WERI-Rb-1 (cell line): ENCODE data around the gene ABL1.

Experiments used
- DNase-seq: peaks from one replicate; pipeline ENCODE4 v3.0.0-alpha.2; 2020
- H3K27ac ChIP-seq: fragments of 250-450 bp; sonication (Bioruptor Pico); 2 replicates; pipeline ENCODE4 v1.5.1; 2020; ENCODE audit warnings: mild to moderate bottlenecking, moderate library complexity
- H3K27me3 ChIP-seq: fragments of 250-450 bp; sonication (Bioruptor Pico); 2 replicates; pipeline ENCODE4 v1.5.1; 2021; ENCODE audit warnings: mild to moderate bottlenecking, low read depth, moderate library complexity; ENCODE audit not compliant: insufficient read depth, severe bottlenecking
- H3K36me3 ChIP-seq: fragments of 250-450 bp; sonication (Bioruptor Pico); 2 replicates; pipeline ENCODE4 v1.5.1; 2020; ENCODE audit warnings: mild to moderate bottlenecking, moderate library complexity
- H3K4me3 ChIP-seq: 2 replicates; pipeline ENCODE4 v1.5.1; 2011; ENCODE audit warnings: low read depth, mild to moderate bottlenecking, control low read depth, low read length
- H3K9me3 ChIP-seq: fragments of 250-450 bp; sonication (Bioruptor Pico); 2 replicates; pipeline ENCODE4 v1.5.1; 2021; ENCODE audit warnings: mild to moderate bottlenecking, moderate library complexity; ENCODE audit not compliant: severe bottlenecking
- TF ChIP-seq, protein P1 (sequence below): IDR thresholded peaks from 2 replicates; pipeline ENCODE4 v1.5.1; 2011; ENCODE audit warnings: low read depth, mild to moderate bottlenecking, control low read depth, inconsistent platforms, low read length

Gene ABL1

DNA sequence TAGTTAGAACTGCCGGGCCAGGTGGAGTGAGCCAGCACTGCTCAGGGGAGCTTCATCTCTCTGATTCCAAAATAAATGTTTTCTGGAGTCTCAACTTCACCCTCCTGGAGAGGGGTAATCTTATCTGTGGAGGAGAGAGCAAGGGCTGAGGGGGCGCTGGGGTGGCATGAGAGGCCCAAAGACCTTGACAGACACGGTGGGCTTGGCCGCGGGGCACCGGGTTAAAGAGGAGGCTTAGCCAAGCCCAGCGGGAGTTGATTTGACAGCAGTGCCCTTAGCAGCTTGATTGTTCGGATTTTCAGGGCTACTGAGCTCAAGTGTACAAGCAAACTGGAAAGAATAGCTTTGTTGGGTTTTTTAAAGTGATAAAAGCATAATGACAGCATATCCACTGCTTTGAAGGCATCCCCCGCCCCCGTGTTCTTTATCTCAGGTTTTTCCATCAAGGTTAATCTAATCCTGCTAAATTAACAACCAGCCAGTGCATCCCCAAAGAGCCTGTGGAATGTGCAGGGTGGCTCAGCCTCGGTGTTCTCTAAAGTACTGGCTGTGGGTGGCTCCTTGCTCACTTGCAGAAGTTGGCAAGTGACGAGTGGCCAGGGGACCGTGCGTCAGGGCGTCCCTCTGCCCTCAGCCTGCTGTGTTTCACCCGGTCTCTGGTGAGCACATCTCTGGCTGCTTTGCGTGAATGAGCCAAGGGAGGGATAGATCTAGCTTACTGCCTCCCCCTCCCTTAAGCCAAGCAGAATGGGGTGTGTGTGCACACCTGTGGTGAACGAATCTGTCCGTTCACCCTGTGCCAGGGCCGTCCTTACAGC lies 56.0 kb downstream of the ABL1 start:
- TF ChIP-seq, protein P1, sequence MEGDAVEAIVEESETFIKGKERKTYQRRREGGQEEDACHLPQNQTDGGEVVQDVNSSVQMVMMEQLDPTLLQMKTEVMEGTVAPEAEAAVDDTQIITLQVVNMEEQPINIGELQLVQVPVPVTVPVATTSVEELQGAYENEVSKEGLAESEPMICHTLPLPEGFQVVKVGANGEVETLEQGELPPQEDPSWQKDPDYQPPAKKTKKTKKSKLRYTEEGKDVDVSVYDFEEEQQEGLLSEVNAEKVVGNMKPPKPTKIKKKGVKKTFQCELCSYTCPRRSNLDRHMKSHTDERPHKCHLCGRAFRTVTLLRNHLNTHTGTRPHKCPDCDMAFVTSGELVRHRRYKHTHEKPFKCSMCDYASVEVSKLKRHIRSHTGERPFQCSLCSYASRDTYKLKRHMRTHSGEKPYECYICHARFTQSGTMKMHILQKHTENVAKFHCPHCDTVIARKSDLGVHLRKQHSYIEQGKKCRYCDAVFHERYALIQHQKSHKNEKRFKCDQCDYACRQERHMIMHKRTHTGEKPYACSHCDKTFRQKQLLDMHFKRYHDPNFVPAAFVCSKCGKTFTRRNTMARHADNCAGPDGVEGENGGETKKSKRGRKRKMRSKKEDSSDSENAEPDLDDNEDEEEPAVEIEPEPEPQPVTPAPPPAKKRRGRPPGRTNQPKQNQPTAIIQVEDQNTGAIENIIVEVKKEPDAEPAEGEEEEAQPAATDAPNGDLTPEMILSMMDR: no peak
- Histone ChIP-seq H3K27ac (no peak overlapping the region), H3K36me3 (peaks cover 70% of the 10 kb centered on the region), H3K9me3 (no peaks in the 10 kb centered on the region), H3K4me3 (no peak overlapping the region), H3K27me3 (no peaks in the 10 kb centered on the region)
- no peak for DNase-seq

DNA sequence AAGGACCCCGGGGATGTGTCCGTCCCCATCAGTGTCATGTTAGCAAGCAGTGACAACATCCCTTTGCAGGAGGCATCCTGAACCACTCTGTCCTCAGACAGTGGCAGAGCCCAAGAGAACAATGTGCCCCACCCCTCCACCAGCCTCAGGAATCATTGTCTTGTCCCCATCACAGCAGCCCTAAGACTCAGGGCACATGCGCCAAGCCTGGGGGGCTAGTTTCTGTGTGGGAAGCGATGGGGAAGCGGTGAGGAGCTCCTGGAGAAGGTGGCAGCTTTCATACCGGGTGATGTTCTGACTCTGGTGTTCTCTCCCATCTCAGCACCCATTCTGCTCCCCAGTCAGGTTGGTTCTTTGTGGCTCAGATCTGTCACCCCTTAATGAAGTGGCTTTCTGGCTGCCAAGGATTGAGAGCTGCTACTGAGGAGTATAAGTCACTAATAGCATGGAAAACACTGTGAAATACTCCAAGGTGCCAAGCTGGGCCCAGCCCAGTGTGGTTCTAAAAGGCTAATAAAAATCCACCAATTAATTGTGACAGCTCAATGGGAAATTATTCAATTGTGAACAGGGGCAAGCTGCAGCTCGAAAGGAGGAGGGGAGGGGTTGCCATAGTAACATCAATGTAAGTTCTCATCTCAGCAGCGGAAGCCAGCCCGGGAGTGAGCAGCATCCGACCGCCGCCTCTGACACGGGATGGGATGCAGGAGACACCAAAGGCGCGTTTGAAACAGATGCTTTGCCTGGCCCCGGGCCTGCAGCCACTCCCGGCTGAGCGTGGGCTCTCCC lies 56.8 kb downstream of the ABL1 start:
- H3K4me3 ChIP-seq: no peak overlapping the region
- no peaks in the 10 kb centered on the region for H3K27me3 ChIP-seq
- H3K27ac ChIP-seq: no peak overlapping the region
- H3K9me3 ChIP-seq: no peaks in the 10 kb centered on the region
- TF ChIP-seq, protein P1: no peak
- DNase-seq: no peak
- H3K36me3 ChIP-seq: peaks cover 62% of the 10 kb centered on the region

DNA sequence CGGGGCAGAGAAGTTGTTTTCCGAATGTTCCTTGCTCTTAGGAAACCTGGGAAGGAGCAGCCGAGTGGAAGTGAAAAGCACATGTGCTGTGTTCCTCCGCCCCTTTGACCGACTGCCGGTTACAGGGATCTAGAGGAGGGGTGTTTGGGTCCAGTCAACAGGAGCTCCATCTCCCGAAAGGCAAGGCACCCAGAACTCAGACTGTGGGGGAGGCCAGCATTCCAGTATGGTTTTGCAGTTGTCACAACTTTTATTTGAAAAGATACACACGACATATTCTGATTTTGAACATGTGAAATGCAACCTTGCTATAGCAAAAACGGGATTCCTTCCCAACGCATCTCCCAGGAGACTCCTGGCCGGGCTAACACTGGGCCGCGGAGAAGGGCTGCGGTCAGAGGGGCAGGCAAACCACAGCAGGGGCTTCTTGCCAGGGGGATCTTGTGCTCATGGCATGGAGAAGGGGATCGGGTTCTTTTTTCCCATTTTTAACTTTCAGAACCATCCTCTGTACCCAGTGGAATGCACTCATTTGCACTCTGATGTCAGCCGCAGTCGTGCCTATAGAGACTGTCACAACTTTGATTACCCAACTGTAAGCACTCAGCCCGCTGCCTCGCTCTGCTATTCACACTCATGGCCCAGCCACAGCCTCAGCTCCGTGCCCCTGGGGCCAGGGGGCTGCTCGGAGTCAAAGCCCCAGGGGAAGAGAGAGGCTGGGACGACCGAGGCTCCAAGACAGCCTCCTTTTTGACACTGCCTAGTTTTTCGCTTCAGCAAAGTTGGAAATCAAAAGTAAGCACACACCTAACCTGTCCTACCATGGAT lies 57.6 kb downstream of the ABL1 start:
- Histone ChIP-seq H3K27me3 (no peaks in the 10 kb centered on the region), H3K9me3 (no peaks in the 10 kb centered on the region), H3K36me3 (peaks cover 54% of the 10 kb centered on the region), H3K4me3 (no peak overlapping the region), H3K27ac (no peak overlapping the region)
- no peak for DNase-seq
- TF ChIP-seq, protein P1: no peak

DNA sequence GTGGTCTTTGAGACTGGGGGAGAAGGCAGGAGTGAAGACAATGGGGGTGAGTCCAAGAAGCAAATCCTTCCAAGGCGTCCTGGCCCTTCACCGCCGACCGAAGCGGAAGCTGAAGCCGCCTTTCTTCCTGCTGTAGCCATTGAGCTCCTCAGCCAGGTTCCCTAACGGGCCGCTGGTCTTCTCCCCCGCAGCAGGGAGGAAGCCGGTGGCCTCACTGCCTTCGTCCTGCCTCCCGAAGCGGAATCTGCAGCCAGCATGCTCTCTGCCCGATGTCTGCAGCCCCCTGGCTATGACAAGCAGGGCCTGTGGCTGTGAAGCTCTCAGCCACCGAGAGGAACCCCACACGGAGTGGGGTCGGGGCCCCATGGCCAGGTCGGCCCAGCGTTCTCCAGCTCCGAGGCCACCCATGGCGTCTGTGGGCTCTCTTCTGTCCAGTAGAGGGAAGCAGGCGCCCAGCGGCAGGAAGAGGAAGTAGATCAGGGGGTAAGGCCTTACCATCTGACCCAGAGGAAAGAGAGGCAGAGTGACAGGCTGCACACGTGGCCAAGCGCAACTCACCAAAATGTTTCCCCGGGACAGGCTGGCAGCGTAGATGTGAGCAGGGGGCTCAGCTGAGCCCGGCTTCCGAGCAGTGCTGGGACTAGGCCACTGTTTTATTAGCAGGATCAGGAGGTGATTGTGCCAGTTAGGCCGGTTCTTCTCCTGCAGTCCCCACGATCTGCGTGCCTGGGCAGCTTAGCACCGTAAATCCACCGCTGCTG lies 58.5 kb downstream of the ABL1 start:
- Histone ChIP-seq H3K9me3 (no peaks in the 10 kb centered on the region), H3K27ac (no peak overlapping the region), H3K27me3 (no peaks in the 10 kb centered on the region), H3K4me3 (no peak overlapping the region), H3K36me3 (peaks cover 46% of the 10 kb centered on the region)
- TF ChIP-seq, protein P1: peak; percentile 68
- DNase-seq: peak; percentile 69

DNA sequence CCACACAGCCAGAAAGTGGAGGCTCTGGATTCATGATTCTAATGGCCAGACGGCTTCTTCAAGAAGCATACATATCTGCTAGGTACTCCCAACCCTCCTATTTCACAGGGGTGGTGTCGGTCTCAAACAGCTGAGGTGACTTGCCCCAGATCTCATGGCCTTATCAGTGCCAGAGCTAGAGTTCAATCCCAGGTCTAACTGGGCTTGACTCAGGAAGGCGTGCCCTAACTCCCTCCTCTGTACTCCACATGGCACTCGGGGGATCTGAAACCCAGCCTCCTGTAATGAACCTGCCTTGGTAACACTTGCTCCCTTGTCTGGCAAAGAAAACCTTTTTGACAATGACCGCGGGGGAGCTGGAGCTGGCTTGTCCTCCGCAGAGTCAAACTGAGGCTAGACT lies 59.5 kb downstream of the ABL1 start:
- Histone ChIP-seq H3K4me3 (no peak overlapping the region), H3K27ac (no peak overlapping the region), H3K27me3 (no peaks in the 10 kb centered on the region), H3K9me3 (no peaks in the 10 kb centered on the region), H3K36me3 (peaks cover 36% of the 10 kb centered on the region)
- DNase-seq: no peak
- TF ChIP-seq, protein P1: no peak
